GM19351 (cell line): ENCODE results near the gene GPRIN3.

Experiments used
- ATAC-seq: cut with Tn5 transposase; IDR thresholded peaks from one replicate; pipeline ENCODE4 v1.9.1; 2021; ENCODE audit warnings: mild to moderate bottlenecking, moderate library complexity; ENCODE audit not compliant: unreplicated experiment

GPRIN3 gene

GRCh38 chr4:89294573-89295269, 12.9 kb downstream of the GPRIN3 start:
- ATAC-seq: peak; percentile 86

DNA sequence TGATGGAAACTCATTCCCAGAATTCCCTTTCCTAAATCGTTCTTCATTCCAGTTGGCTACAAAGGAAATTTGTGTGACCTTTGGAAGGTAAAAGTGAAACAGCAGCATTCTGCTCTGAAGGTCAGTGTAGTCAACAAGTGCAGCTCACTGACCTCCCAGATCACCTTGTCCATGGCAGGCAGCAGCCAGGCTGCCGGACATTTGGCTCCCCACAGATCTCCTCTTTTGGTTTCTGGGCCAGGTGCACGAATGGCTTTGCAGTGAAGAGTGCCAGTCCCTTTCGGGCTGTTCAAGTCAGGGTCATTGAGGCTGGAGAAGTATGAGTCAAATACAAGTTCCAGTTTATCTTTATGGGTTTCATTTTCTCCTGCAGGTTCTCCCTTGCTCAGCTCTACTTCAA, 14.3 kb downstream of the GPRIN3 start:
- ATAC-seq: no peak

- ATAC-seq: peak; percentile 36
These were observed 16.7 kb downstream of the GPRIN3 start for GRCh38 chr4:89290727-89291516.

GRCh38 chr4:89289312-89289711, 18.3 kb downstream of the GPRIN3 start:
- ATAC-seq: no peak

GRCh38 chr4:89288430-89288829, 19.2 kb downstream of the GPRIN3 start:
- ATAC-seq: no peak

- no peak for ATAC-seq
These were observed 19.7 kb downstream of the GPRIN3 start for GRCh38 chr4:89287945-89288344.

- no peak for ATAC-seq
These were observed 21.9 kb downstream of the GPRIN3 start for GRCh38 chr4:89285745-89286144.

DNA sequence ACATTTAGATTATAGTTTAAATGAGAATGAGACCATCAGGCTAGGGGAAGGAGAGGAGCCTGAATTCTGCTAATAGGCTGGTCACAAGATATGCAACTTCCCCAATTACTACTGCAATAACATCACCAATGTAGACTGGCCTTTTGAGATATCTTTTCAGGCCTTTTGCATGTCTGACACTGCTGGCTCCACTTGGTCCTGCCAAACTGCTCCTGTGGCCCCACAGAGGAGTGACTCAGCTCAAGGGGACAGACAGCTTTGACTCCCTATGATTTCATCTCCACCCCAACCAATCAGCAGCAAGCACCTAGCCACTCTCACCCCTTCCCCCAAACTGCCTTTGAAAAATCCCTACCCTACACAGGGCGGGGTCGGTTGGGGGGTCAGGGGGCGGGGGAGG, 22.8 kb downstream of the GPRIN3 start:
- ATAC-seq: no peak

GRCh38 chr4:89284020-89284424, 23.6 kb downstream of the GPRIN3 start:
- no peak for ATAC-seq

- no peak for ATAC-seq
These were observed 24.2 kb downstream of the GPRIN3 start for GRCh38 chr4:89283226-89284009.

- ATAC-seq: no peak
These were observed 28.2 kb downstream of the GPRIN3 start for GRCh38 chr4:89279385-89279784.

DNA sequence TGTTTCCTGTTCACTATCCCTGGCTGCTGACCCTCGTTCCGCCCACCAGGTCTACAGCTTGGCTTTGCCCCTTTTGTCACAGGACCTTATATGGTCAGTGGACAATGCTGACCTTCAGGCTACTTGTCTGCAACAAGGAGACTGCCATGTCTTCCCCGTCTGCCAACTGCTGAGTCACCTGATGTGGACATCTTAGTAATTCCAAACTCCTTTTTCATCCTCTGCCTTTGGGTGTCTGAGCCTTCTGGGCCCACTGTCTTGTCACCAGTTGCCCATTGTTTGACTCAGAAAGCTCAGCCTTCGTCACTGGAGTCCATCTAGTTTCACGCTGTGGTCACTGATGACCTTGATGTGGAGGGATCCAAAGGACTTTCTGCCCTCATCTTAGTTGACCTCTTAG, 30.2 kb downstream of the GPRIN3 start:
- ATAC-seq: no peak

GRCh38 chr4:89276296-89276695, 31.3 kb downstream of the GPRIN3 start:
- ATAC-seq: no peak

DNA sequence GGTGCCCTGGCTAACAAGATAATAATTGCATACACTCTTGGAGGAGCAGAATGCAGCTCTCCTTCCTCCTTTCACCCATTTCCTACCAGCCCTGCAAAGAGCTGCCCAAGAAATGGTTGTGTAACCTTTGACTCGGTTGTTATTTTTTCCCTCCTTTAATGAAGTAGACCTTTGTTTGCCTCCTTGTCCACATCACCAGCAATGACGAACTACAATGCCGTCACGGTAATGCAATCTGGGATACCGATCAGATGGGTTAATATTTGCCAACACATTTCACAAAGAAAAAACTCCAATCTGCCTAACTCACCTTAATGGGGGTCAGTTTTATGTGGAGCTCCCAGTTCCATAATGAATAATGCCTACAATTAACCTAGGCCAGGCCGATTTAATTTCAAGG, 32.0 kb downstream of the GPRIN3 start:
- no peak for ATAC-seq

DNA sequence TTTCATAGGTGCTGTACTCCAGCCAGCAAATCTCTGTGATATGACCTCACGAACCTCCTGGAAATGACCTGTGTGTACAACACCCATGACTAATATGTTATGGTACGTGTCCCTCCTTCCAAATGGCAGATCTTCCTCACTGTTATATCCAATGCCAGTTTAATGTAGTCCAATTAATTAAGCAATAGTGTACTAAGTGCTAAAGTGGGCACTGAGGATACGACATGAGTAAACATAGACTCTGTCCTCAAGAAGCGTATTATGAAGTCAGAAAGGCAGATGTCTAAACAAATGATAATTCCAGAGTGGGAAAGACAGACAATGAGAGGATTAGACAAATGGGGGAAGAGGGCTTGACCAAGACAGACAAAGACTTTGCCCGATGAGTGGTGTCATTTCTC, 33.9 kb downstream of the GPRIN3 start:
- no peak for ATAC-seq

- ATAC-seq: no peak
These were observed 36.8 kb downstream of the GPRIN3 start for GRCh38 chr4:89270792-89271191.

DNA sequence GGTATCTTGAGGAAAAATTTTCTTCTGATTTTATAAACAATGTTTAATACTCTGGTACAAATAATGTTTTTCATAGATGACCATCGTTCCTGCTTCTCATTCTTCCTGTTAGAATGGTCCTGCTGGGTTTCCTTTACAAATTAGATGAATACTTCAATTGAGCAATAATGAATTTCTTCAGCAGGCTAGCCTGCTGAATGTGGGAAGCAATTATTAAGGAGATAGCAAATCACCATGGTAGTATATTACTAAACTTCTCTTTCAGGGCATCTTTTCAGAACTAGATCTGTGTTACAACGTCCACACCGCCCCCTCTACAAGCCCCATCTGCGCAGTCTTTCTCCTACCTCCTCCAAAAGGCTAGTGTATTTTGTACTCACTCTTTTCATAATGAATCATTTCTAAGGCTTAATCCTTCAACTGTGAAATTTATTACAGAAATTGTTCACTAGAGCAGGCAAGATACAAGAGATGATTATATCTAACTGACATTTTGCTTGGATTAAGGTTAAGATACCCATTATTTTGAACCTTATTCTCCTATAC, 38.4 kb downstream of the GPRIN3 start:
- ATAC-seq: no peak

DNA sequence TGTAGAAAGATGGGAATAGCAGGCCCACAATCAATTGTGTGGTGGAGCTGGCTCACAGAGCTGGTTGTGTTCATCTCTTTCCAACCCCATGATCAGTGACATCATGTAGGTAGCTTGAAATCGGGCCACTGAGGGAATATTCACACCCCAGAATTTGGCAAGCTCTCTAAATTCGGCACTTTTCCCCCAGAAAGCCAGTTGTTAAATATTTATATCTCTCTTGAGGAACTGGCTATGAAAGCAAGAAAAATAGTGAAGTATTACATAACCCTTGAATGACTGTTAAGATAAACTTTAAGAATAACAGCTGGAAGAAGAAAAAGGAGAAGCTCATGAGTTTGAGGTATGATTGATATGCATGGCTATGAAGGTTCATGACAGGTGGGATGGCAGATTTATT, 38.9 kb downstream of the GPRIN3 start:
- no peak for ATAC-seq

- ATAC-seq: no peak
These were observed 39.8 kb downstream of the GPRIN3 start for GRCh38 chr4:89267846-89268245.

DNA sequence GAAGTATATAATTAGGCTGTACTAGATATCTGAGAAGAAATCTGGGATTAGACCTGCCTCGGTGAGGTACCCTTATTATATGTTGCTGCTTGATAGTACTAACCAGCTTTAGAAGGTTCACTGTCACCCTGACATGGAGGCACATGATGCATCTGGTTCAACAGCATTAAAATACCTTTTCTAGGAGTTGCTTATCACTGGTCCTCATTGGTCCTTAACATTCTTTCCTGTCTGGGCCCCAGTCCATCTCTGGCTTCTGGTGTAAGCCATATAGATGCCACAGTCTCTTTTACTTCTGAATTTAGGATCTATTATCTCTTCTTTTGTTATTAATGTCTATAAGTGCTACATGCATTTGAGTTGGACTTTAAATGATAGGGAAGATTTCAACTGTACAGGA, 40.2 kb downstream of the GPRIN3 start:
- ATAC-seq: no peak

GRCh38 chr4:89266128-89266527, 41.5 kb downstream of the GPRIN3 start:
- no peak for ATAC-seq
